GM18511 (cell line): ENCODE measurements around the gene MFSD6.
"Not testable (repeated sequence)": the region's sequence is repeated elsewhere in the genome, so short reads cannot be mapped to it uniquely, and the experiment has no call there.

ENCODE experiments used
- ATAC-seq: cut with Tn5 transposase; IDR thresholded peaks from one replicate; pipeline ENCODE4 v1.9.1; 2021; ENCODE audit warnings: mild to moderate bottlenecking, moderate library complexity; ENCODE audit not compliant: unreplicated experiment

MFSD6 gene

GRCh38 chr2:190459881-190460280 is 51.7 kb downstream of the MFSD6 start:
- ATAC-seq = no peak

- no peak for ATAC-seq
Measured at GRCh38 chr2:190460487-190460886, 52.3 kb downstream of the MFSD6 start.

- ATAC-seq = no peak
Measured at GRCh38 chr2:190462181-190462580, 54.0 kb downstream of the MFSD6 start.

DNA sequence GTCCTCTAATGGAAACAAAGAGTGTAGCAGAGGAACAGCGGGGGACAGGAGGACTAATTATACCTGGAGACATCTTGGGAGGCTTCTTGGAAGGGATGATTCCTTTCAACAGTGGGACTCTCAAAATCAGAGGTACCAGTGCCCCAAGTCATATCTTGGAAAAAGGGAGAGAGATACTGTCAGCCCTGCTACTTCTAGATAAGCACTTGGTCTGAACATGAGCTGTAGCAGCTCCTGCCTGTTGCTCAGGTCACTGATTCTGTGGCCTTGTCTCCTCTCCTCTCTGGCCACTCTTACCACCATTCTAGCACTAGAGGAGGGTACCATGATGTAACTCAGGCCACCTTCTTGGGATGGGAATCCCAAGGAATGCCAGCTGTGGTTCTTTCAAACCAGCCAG is 54.5 kb downstream of the MFSD6 start:
- no peak for ATAC-seq

DNA sequence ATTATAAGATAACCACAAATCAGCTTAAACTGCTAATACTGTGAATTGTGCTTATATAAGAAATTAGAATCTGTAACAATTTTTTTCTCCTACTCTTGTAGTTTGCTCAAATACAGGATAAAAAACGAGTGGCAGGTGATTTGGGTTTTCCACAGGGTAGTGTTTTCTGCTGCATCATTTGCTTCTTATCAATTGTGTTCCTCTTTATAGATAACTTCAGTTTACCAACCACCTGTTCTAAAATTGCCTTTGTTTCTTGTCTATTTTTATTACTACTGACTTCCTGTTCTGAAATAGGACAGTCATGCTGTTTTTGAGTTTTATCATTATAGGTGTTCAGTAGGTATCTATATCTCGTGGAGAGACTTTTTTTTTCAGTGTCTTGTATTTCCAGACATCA is 56.9 kb downstream of the MFSD6 start:
- ATAC-seq = peak; percentile 59

DNA sequence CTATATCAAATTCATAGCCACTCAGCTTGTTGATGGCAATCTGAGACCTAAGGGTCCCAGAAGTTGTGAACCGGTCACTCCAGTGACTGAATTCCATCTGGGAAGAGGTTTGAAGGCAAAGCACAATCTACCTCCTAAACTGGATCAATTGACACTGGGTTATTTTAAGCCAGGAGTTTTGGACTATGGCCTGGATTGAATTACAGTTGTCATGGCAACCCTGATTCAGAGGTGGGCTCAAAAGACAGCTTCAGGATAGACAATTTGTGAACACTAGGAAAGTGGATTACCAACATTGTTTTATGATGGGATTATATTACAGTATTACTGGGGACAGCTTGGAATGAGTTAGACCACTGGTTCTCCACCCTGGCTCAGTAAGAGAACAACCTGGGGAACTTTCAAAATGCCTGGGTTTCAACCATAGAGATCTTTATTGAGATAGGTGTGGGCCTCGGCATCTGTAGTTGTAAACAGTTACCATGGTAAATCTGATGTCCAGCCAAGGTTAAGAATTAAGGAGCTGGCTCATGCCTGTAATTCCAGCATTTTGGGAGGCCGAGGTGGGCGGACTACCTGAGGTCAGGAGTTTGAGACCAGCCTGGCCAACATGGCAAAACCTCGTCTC is 58.8 kb downstream of the MFSD6 start:
- ATAC-seq = no peak

DNA sequence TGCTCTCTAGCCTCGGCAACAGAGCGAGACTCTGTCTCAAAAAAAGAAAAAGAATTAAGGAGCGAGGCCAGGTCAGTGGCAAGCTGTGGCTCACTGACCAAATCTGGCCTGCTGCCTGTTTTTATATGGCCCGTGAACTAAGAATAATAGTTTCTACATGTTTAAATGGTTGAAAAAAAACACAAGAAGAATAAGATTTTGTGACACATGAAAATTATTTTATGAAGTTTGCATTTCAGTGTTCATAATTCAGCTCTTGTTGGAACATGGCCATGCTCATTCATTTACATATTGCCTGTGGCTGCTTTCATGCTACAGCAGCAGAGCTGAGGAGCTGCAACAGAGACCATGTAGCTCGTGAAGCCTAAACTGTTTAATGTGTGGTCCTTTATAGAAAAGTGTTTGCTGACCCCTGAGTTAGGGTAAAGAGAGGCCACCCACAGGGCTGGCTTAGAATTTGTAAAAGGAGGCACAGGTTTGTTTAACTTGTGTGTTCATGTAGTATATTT is 59.5 kb downstream of the MFSD6 start:
- ATAC-seq = no peak

DNA sequence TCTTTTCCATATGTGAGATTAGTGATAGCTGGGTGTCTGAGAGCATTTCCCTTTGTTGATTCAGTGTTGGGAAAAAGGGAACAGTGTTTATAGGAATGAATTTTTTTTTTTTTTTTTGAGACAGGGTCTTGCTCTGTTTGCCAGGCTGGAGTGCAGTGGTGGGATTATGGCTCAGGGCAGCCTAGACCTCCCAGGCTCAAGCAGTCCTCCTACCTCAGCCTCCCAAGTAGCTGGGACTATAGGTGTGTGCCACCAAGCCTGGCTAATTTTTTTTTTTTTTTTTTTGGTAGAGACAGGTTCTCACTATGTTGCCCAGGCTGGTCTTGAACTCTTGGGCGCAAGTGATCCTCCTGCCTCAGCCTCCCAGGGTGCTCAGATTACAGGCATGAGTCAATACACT is 60.2 kb downstream of the MFSD6 start:
- not testable (repeated sequence) for ATAC-seq

- ATAC-seq = peak; percentile 67
Measured at GRCh38 chr2:190468814-190469569, 60.8 kb downstream of the MFSD6 start.

- ATAC-seq = no peak
Measured at GRCh38 chr2:190469771-190470170, 61.6 kb downstream of the MFSD6 start.

DNA sequence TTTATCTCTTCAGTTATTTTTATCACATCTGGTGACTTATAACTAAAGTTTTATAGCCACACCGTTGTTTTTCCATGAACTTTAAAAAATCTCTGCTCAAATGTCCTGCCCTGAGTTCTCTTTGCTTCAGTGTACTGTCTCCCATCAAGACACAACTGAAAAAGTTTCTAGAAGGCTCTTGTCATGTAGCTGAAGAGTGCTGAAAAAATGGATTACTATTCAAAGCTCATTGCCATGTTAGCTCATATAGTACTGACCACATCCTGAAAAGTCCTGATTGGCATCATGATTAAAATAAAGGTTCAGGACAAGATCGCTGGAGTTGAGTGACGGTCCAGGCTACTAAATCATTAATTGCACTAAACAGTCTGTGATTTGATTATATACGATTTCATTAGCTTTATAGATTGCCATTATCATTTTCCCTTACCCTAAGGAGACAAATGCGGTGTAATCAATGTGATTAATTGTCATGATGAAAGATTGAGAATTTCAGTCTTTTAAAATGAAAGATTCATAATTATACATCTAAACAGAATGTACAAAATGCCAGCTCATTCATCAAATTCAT is 62.2 kb downstream of the MFSD6 start:
- no peak for ATAC-seq

DNA sequence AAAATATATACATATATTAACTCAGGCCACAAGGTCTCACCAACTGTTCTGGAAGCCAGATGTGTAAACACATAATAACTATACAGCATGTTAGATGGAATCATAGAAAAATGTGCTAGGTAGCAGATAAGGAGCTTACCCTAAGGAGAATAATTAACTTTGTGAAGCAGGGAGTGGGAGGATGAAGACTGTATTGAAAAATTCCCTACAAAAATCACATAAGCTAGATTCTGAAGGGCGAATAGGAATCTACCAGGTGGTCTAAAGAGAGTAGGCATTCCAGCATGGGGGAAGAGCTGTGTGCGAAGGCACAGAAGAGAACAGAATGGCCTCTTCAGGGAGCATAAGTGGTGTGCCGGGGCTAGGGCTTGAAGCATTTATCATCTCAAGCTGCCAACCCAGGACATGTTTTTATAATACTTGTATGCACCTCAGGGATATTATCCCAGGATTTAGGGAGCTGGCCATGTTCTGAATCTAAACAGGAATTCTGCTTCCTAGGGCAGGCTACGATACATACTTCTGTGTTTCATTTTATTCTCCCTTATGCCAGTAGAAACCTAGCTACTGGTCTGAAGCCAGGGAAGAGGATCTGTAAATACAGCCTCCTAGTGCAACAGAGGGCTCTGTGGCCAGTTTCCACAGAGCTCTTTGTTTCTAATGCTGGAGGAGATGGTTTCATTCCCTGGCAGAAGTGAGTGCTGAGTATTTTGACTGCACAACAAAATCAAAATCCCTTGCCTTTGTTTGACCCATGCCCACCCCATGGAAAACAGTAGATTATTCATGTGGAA is 69.7 kb downstream of the MFSD6 start:
- no peak for ATAC-seq

- ATAC-seq = no peak
Measured at GRCh38 chr2:190478572-190479195, 70.5 kb downstream of the MFSD6 start.

DNA sequence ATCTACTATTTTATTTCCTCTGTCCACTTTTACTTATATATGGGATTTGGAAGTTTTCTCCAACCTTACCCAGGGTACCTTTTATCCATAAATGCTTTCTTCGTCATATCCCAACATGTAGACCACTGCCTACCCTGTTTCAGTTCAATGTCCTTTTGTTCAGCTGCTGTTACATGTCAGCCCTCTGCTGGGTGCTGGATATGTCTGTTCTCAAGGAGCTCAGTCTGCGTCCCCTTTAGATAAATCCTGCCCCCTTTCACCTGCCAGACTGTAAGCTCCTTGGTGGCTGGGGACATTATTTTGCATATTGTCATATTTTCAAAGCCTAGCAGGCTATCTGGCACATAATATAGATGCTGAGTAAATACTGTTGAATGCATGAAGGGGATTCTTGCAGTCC is 73.2 kb downstream of the MFSD6 start:
- ATAC-seq = no peak

DNA sequence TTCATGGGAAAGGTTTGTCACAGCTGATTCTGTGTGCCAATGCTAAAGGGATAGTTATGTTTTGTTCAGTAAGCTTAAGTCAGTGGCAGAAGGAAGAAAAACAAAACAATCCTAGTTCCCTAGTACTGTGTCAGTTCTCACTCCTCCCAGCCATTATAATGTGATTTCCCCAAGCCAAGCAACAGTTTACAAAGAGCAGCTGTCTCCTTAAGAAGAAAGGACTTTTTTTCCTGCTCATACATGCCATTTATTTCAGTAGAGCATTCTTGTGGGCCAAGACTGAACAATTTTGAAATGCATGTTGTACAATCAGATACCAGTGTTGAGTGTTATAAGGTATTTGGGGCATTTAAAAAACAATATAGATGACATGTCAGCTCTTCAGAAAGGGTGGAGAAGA is 74.3 kb downstream of the MFSD6 start:
- no peak for ATAC-seq

GRCh38 chr2:190486037-190486623 is 78.0 kb downstream of the MFSD6 start:
- no peak for ATAC-seq

DNA sequence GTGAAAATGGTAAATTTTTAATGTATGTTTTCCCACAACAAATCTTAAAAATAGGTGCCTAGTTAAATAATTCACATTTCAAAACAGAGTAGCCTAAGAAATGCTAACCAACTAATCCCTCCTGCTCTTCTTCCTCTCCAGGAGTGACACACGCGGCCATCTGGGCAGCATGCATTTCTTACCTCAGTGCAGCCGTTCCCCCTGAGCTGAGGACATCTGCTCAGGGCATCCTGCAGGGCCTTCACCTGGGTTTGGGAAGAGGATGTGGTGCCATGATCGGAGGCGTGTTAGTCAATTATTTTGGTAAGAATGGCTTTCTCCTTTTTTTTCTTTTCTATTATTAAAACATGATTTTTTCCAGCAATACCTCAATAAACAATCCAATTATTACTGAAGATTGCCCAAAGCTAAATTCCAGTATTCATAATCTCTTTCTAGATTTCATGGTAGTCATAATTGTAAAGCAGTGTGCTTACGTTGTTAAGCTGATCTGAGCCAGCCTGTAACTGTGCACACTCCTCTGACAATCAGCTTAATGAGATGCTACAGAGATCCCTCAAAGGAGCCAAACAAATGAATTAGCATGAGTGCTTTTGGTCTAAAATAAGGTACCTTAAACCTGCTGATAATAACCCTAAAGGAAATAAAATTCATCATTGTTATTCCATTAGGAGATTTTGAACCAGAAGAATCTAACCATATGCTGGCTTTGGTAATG is 80.5 kb downstream of the MFSD6 start:
- ATAC-seq = no peak

DNA sequence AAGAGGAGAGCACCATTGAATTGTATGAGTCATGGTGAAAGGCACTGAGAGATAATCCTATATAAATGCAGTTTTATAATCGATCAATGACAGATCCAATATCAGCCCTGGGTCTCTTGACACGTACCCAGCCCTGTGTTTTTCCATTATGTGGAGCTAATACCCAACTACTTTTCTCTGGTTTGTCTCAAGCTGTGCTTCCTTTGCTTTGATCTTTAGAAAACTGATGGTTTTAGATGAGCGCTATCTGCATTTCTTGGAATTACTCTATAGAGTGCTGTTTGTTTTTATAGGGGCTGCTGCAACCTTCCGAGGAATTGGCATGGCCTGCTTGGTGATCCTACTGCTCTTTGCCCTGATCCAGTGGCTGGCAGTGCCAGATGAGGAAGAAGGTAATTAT is 81.3 kb downstream of the MFSD6 start:
- ATAC-seq = no peak

GRCh38 chr2:190490502-190490901 is 82.3 kb downstream of the MFSD6 start:
- ATAC-seq = no peak

DNA sequence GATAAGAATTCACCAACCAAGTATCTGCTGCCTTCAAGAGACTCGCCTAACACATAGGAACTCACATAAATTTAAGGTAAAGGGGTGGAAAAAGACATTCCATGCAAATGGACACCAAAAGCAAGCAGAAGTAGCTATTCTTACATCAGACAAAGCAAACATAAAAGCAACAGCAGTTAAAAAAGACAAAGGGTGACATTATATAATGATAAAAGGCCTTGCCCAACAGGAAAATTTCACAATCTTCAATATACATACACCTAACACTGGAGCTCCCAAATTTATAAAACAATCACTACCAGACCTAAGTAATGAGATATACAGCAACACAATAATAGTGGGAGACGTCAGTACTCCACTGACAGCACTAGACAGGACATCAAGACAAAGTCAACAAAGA is 84.9 kb downstream of the MFSD6 start:
- ATAC-seq = no peak
